Erythroblast (primary cell): ENCODE measurements around the gene PGLYRP3.

Experiments used
- DNase-seq, 2 experiments: peaks; one replicate each; lab custom pipeline; 2025; lab: John Stamatoyannopoulos, UW
- GATA1 ChIP-seq: IDR thresholded peaks from 2 replicates; pipeline ENCODE4 v1.6.1; 2011; ENCODE audit warnings: low read depth, mild to moderate bottlenecking, control low read depth, low read length, moderate library complexity
- POLR2A ChIP-seq: IDR thresholded peaks from 2 replicates; pipeline ENCODE4 v1.6.1; 2011; ENCODE audit warnings: mild to moderate bottlenecking, low read length

Gene PGLYRP3

GRCh38 chr1:153312570-153313186 is at the start of gene PGLYRP3:
PGLYRP3 (minus strand) TSS chr1:153312952; CDS start chr1:153310665, 2,287 bp downstream.
- TF ChIP-seq GATA1 (no peak), POLR2A (no peak)
- no peak for DNase-seq

- DNase-seq: no peak
- TF ChIP-seq POLR2A: no peak
- TF ChIP-seq GATA1: no peak
These were observed 49.5 kb upstream of the PGLYRP3 start for GRCh38 chr1:153362187-153362775.

GRCh38 chr1:153361480-153362109 is 48.8 kb upstream of the PGLYRP3 start:
- no peak for DNase-seq
- TF ChIP-seq POLR2A (no peak), GATA1 (no peak)

- no peak for DNase-seq
- TF ChIP-seq GATA1: no peak
- no peak for TF ChIP-seq POLR2A
These were observed 48.1 kb upstream of the PGLYRP3 start for GRCh38 chr1:153360592-153361479.

- TF ChIP-seq POLR2A (no peak), GATA1 (no peak)
These were observed 47.4 kb upstream of the PGLYRP3 start for GRCh38 chr1:153360190-153360589.

GRCh38 chr1:153359241-153359640 is 46.5 kb upstream of the PGLYRP3 start:
- TF ChIP-seq POLR2A (no peak), GATA1 (no peak)
- DNase-seq: no peak

More at GRCh38 chr1:153360190-153360589, 47.4 kb upstream of the PGLYRP3 start:
- no peak for DNase-seq

GRCh38 chr1:153358691-153358975 is 45.9 kb upstream of the PGLYRP3 start:
- no peak for DNase-seq
- TF ChIP-seq GATA1 (no peak), POLR2A (no peak)

- DNase-seq: peak in 1 of 2 experiments; percentile 11
These were observed 45.3 kb upstream of the PGLYRP3 start, which contains the start of gene S100A9 for GRCh38 chr1:153357853-153358690. S100A9 (plus strand) TSS chr1:153357854; CDS start chr1:153358284, 430 bp downstream.

GRCh38 chr1:153357076-153357852 is 44.5 kb upstream of the PGLYRP3 start:
- no peak for DNase-seq
- TF ChIP-seq GATA1 (no peak), POLR2A (no peak)

More at GRCh38 chr1:153357853-153358690, 45.3 kb upstream of the PGLYRP3 start, which contains the start of gene S100A9:
- TF ChIP-seq GATA1: no peak
- no peak for TF ChIP-seq POLR2A

- TF ChIP-seq GATA1 (no peak), POLR2A (no peak)
These were observed 43.8 kb upstream of the PGLYRP3 start for GRCh38 chr1:153356392-153357075.

GRCh38 chr1:153355445-153356071 is 42.8 kb upstream of the PGLYRP3 start:
- DNase-seq: peak; percentile 71 to 73

More at GRCh38 chr1:153356392-153357075, 43.8 kb upstream of the PGLYRP3 start:
- no peak for DNase-seq

More at GRCh38 chr1:153355445-153356071, 42.8 kb upstream of the PGLYRP3 start:
- TF ChIP-seq GATA1: no peak
- no peak for TF ChIP-seq POLR2A
